GM20000 (cell line): Measurements from ENCODE around the gene NCKAP5.

Experiments
- DNase-seq: peaks from one replicate; pipeline ENCODE4 v3.0.0; 2012; ENCODE audit warnings: low spot score
- CTCF ChIP-seq: IDR thresholded peaks from 2 replicates; pipeline ENCODE4 v1.5.1; 2012; ENCODE audit warnings: mild to moderate bottlenecking, control low read depth; ENCODE audit errors: extremely low read depth, missing control alignments

The NCKAP5 gene

GRCh38 chr2:133167990-133168389 is 400.3 kb downstream of the NCKAP5 start:
- no peak for TF ChIP-seq CTCF
- no peak for DNase-seq

GRCh38 chr2:133167223-133167622 is 401.0 kb downstream of the NCKAP5 start:
- no peak for DNase-seq
- no peak for TF ChIP-seq CTCF

GRCh38 chr2:133166031-133166430 is 402.2 kb downstream of the NCKAP5 start:
- DNase-seq: no peak
- TF ChIP-seq CTCF: no peak

GRCh38 chr2:133163111-133163510 is 405.2 kb downstream of the NCKAP5 start:
- no peak for TF ChIP-seq CTCF
- no peak for DNase-seq

- no peak for TF ChIP-seq CTCF
- DNase-seq: no peak
These were observed 409.8 kb downstream of the NCKAP5 start for GRCh38 chr2:133158442-133158841.

- no peak for DNase-seq
- no peak for TF ChIP-seq CTCF
These were observed 410.2 kb downstream of the NCKAP5 start for GRCh38 chr2:133158024-133158423.

GRCh38 chr2:133157141-133157540 is 411.1 kb downstream of the NCKAP5 start:
- TF ChIP-seq CTCF: no peak

GRCh38 chr2:133152801-133153200 is 415.5 kb downstream of the NCKAP5 start:
- TF ChIP-seq CTCF: no peak
- no peak for DNase-seq

More at GRCh38 chr2:133157141-133157540, 411.1 kb downstream of the NCKAP5 start:
- no peak for DNase-seq
